ENCODE results near the gene NEDD8.

GRCh38 chr14:24192933-24193332, 39.2 kb downstream of the NEDD8 start:
- TF ChIP-seq, protein P1, sequence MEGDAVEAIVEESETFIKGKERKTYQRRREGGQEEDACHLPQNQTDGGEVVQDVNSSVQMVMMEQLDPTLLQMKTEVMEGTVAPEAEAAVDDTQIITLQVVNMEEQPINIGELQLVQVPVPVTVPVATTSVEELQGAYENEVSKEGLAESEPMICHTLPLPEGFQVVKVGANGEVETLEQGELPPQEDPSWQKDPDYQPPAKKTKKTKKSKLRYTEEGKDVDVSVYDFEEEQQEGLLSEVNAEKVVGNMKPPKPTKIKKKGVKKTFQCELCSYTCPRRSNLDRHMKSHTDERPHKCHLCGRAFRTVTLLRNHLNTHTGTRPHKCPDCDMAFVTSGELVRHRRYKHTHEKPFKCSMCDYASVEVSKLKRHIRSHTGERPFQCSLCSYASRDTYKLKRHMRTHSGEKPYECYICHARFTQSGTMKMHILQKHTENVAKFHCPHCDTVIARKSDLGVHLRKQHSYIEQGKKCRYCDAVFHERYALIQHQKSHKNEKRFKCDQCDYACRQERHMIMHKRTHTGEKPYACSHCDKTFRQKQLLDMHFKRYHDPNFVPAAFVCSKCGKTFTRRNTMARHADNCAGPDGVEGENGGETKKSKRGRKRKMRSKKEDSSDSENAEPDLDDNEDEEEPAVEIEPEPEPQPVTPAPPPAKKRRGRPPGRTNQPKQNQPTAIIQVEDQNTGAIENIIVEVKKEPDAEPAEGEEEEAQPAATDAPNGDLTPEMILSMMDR (IDR thresholded peaks at IDR 0.05): no peak
- TF ChIP-seq POLR2A (IDR thresholded peaks at IDR 0.05): no peak
